Prostate gland (tissue), 2 donors: ENCODE results near the gene MYLK. TPM values are rescaled to one million over a fixed set of nuclear protein-coding genes. Genes with fewer than 3 reads are reported as not detected.

ENCODE experiments used
- DNase-seq: peaks from one replicate; pipeline ENCODE4 v3.0.0-alpha.2; 2019; ENCODE audit warnings: low spot score
- H3K27ac ChIP-seq, 2 donors: fragments of 200-600 bp; sonication (generic); 2 replicates each; pipeline ENCODE4 v1.5.1; 2017 to 2019
- H3K27me3 ChIP-seq: fragments of 200-600 bp; sonication (generic); replicated peaks from 2 replicates; pipeline ENCODE4 v1.5.1; 2019; ENCODE audit not compliant: insufficient read depth
- H3K36me3 ChIP-seq, 2 donors: fragments of 200-600 bp; sonication (generic); 1 replicate in 1 of 2; 2 replicates in 1 of 2; pipeline versions ENCODE4 v1.5.1 to v1.8.1; 2017 to 2019
- H3K4me1 ChIP-seq: fragments of 200-600 bp; sonication (generic); replicated peaks from 2 replicates; pipeline ENCODE4 v1.5.1; 2019
- H3K4me3 ChIP-seq, 2 donors: fragments of 200-600 bp; sonication (generic); 2 replicates each; pipeline ENCODE4 v1.5.1; 2017 to 2019
- H3K9me3 ChIP-seq: fragments of 200-600 bp; sonication (generic); 2 replicates; pipeline ENCODE4 v1.5.1; 2017
- POLR2A ChIP-seq: fragments of 450-650 bp; IDR thresholded peaks from one replicate; pipeline ENCODE4 v1.6.1; 2016; ENCODE audit warnings: antibody characterized with exemption, mild to moderate bottlenecking
- POLR2AphosphoS5 ChIP-seq: sonication (generic); formaldehyde crosslinking; IDR thresholded peaks from one replicate; pipeline ENCODE4 v1.6.1; 2017; ENCODE audit warnings: antibody characterized with exemption
- WGBS: methylation state at CpG from one replicate; pipeline ENCODE4 v1.1.5; 2018; 5-methylcytosine and 5-hydroxymethylcytosine counted together
- intact Hi-C: fragments of 100-400 bp; cut with DNase I; formaldehyde crosslinking; loops from one replicate; pipeline ENCODE4 v1.14.2; 2022
- total RNA-seq, 2 donors: library from RNA; depleted of rRNA; stranded (reverse); fragments of >200 nt; gene quantifications; one replicate each; pipeline ENCODE4 v1.1.0, GENCODE V29; 2016
- TF ChIP-seq, protein P1 (sequence below), 4 experiments: fragments of 200-600 bp in 2 of 4; fragments of 450-650 bp in 2 of 4; sonication (generic) in 2 of 4; IDR thresholded peaks; 1 replicate in 3 of 4; 2 replicates in 1 of 4; pipeline ENCODE4 v1.5.1; 2016 to 2019; ENCODE audit warnings: antibody characterized with exemption in 4 of 4, mild to moderate bottlenecking in 2 of 4, moderate library complexity in 2 of 4

MYLK gene
- total RNA-seq, 2 donors from 2014 or later: 345 to 600 TPM

DNA sequence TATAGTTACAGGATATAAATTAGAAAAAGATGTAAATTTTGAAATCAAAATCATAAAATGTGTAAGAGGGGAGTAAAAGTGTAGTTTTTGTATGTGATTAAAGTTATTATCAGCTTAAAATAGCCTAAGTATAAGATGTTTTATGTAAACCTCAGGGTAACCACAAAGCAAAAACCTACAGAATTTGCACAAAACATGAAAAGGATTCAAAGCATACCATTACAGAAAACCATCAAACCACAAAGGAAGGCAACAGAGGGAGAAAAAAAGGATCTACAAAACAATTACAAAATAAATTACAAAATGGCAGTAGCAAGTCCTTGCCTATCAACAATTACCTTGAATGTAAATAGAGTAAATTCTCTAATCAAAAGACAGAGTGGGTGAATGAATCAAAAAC lies 36.7 kb upstream of the MYLK start:
- intact Hi-C loops: no loop called here
- Histone ChIP-seq H3K27me3 (no peaks in the 10 kb centered on the region), H3K36me3 (no peaks in the 10 kb centered on the region), H3K9me3 (no peaks in the 10 kb centered on the region), H3K4me3 (no peak overlapping the region), H3K27ac (no peak overlapping the region), H3K4me1 (no peaks in the 10 kb centered on the region)
- DNase-seq: no peak
- TF ChIP-seq, protein P1, sequence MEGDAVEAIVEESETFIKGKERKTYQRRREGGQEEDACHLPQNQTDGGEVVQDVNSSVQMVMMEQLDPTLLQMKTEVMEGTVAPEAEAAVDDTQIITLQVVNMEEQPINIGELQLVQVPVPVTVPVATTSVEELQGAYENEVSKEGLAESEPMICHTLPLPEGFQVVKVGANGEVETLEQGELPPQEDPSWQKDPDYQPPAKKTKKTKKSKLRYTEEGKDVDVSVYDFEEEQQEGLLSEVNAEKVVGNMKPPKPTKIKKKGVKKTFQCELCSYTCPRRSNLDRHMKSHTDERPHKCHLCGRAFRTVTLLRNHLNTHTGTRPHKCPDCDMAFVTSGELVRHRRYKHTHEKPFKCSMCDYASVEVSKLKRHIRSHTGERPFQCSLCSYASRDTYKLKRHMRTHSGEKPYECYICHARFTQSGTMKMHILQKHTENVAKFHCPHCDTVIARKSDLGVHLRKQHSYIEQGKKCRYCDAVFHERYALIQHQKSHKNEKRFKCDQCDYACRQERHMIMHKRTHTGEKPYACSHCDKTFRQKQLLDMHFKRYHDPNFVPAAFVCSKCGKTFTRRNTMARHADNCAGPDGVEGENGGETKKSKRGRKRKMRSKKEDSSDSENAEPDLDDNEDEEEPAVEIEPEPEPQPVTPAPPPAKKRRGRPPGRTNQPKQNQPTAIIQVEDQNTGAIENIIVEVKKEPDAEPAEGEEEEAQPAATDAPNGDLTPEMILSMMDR (IDR thresholded peaks at IDR 0.05): no peak
- TF ChIP-seq POLR2A (no peak), POLR2AphosphoS5 (no peak)

DNA sequence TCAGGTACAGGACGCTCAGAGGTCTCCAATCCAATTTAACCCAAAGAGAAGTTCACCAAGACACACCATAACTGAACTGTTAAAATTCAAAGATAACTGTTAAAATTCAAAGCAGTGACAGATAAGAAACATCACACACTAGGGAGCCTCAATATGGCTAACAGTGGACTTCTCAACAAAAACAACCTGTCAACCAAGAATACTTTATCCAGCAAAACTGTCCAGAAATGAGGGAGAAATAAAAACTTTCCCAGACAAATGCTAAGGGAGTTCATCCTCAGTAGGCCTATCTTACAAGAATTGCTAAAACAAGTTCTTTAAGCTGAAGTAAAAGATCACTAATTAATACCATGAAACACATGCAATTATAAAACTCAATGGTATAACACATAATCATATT lies 36.3 kb upstream of the MYLK start:
- 100% methylated on average over 1 of the region's 1 CpG for WGBS
- intact Hi-C loops: no loop called here

GRCh38 chr3:123919353-123919752 lies 35.2 kb upstream of the MYLK start:
- Histone ChIP-seq H3K27ac (no peak overlapping the region), H3K36me3 (no peaks in the 10 kb centered on the region), H3K4me1 (no peaks in the 10 kb centered on the region), H3K4me3 (no peak overlapping the region), H3K27me3 (no peaks in the 10 kb centered on the region), H3K9me3 (no peaks in the 10 kb centered on the region)
- intact Hi-C loops: no loop called here
- DNase-seq: no peak
- no peak for TF ChIP-seq POLR2AphosphoS5
- no peak for TF ChIP-seq POLR2A
- TF ChIP-seq, protein P1 (IDR thresholded peaks at IDR 0.05): no peak
- WGBS: 98% methylated on average over 3 of the region's 3 CpGs

More for the DNA sequence above, 36.3 kb upstream of the MYLK start:
- no peaks in the 10 kb centered on the region for H3K36me3 ChIP-seq
- TF ChIP-seq, protein P1 (IDR thresholded peaks at IDR 0.05): no peak
- TF ChIP-seq POLR2AphosphoS5 (no peak), POLR2A (no peak)
- H3K27me3 ChIP-seq: no peaks in the 10 kb centered on the region
- H3K9me3 ChIP-seq: no peaks in the 10 kb centered on the region
- DNase-seq: no peak
- H3K4me1 ChIP-seq: no peaks in the 10 kb centered on the region
- no peak overlapping the region for H3K27ac ChIP-seq
- no peak overlapping the region for H3K4me3 ChIP-seq

- H3K27me3 ChIP-seq: no peaks in the 10 kb centered on the region
- H3K4me3 ChIP-seq: no peak overlapping the region
- intact Hi-C loops: no loop called here
- H3K9me3 ChIP-seq: no peaks in the 10 kb centered on the region
- no peaks in the 10 kb centered on the region for H3K4me1 ChIP-seq
- DNase-seq: no peak
- TF ChIP-seq POLR2AphosphoS5 (no peak), POLR2A (no peak)
- TF ChIP-seq, protein P1 (IDR thresholded peaks at IDR 0.05): no peak
- no peak overlapping the region for H3K27ac ChIP-seq
- H3K36me3 ChIP-seq: no peaks in the 10 kb centered on the region
- 86% methylated on average over 5 of the region's 5 CpGs for whole genome bisulfite sequencing
These were observed 30.7 kb upstream of the MYLK start for GRCh38 chr3:123914829-123915228.

- H3K4me1 ChIP-seq: no peaks in the 10 kb centered on the region
- 98% methylated on average over 2 of the region's 2 CpGs for WGBS
- no peaks in the 10 kb centered on the region for H3K9me3 ChIP-seq
- DNase-seq: no peak
- TF ChIP-seq POLR2A: no peak
- TF ChIP-seq, protein P1 (IDR thresholded peaks at IDR 0.05): no peak
- TF ChIP-seq POLR2AphosphoS5: no peak
- no peaks in the 10 kb centered on the region for H3K27me3 ChIP-seq
- intact Hi-C loops: no loop called here
- no peak overlapping the region for H3K27ac ChIP-seq
- no peaks in the 10 kb centered on the region for H3K36me3 ChIP-seq
- no peak overlapping the region for H3K4me3 ChIP-seq
These were observed 25.7 kb upstream of the MYLK start for GRCh38 chr3:123909785-123910184.
